IMR-90 (cell line): Measurements from ENCODE around the gene LCMT2. TPM values are rescaled to one million over a fixed set of nuclear protein-coding genes. Genes with fewer than 3 reads are reported as not detected.
A peak's percentile ranks its signal among the peaks of the same experiment; 100 is the strongest.

Experiments
- ATAC-seq: fragments of 200-7000 bp; cut with Tn5 transposase; 2 replicates; pipeline ENCODE4 v1.9.1; 2020; ENCODE audit warnings: low read depth, mild to moderate bottlenecking, moderate library complexity
- BruUV-seq: library from RNA; stranded (reverse); fragments of 400-500 nt; replicated peaks from 2 replicates; lab custom pipeline; 2021; lab: Mats Ljungman, UMichigan
- CTCF ChIA-PET: fragments of 300-600 bp; formaldehyde crosslinking; extraction: SDS; loops from one replicate; lab custom pipeline; 2021; ENCODE audit warnings: antibody characterized with exemption; lab: Yijun Ruan, JAX
- POLR2A ChIA-PET: fragments of 300-600 bp; sonication (Branson Sonifier 250); formaldehyde crosslinking; loops from one replicate; lab custom pipeline; 2022; ENCODE audit warnings: antibody characterized with exemption; ENCODE audit not compliant: unreplicated experiment; lab: Charles Lee
- DNase-seq: peaks from one replicate; pipeline ENCODE4 v3.0.0; 2013
- H2AFZ ChIP-seq: replicated peaks from 2 replicates; pipeline ENCODE3; 2013; ENCODE audit warnings: low read length, mild to moderate bottlenecking; ENCODE audit not compliant: poor library complexity
- H2AK5ac ChIP-seq: 2 replicates; pipeline ENCODE4 v1.6.1; 2013; ENCODE audit warnings: low read depth, low read length, inconsistent platforms
- H2AK9ac ChIP-seq: replicated peaks from 2 replicates; pipeline ENCODE3; 2013; ENCODE audit warnings: mild to moderate bottlenecking, low read depth, low read length, moderate library complexity; ENCODE audit not compliant: poor library complexity
- H2BK120ac ChIP-seq: 2 replicates; pipeline ENCODE4 v1.6.1; 2013; ENCODE audit warnings: low read depth, low read length, inconsistent platforms
- H2BK15ac ChIP-seq: 3 replicates; pipeline ENCODE4 v1.6.1; 2013; ENCODE audit warnings: low read depth, low read length, inconsistent platforms
- H2BK20ac ChIP-seq: 2 replicates; pipeline ENCODE4 v1.6.1; 2013; ENCODE audit warnings: low read depth, mild to moderate bottlenecking, inconsistent platforms, low read length, moderate library complexity
- H2BK5ac ChIP-seq: 2 replicates; pipeline ENCODE4 v1.6.1; 2013; ENCODE audit warnings: mild to moderate bottlenecking, low read depth, low read length, inconsistent platforms; ENCODE audit not compliant: poor library complexity, severe bottlenecking
- H3K14ac ChIP-seq: replicated peaks from 2 replicates; pipeline ENCODE4 v1.6.1; 2013; ENCODE audit warnings: low read depth, low read length, inconsistent platforms
- H3K18ac ChIP-seq: 2 replicates; pipeline ENCODE4 v1.6.1; 2013; ENCODE audit warnings: low read depth, low read length, control low read depth
- H3K23ac ChIP-seq: 2 replicates; pipeline ENCODE4 v1.6.1; 2013; ENCODE audit warnings: low read depth, low read length, inconsistent platforms
- H3K27ac ChIP-seq: 2 replicates; pipeline ENCODE4 v1.5.1; 2013; ENCODE audit warnings: mild to moderate bottlenecking, control low read depth, low read length; ENCODE audit not compliant: insufficient read depth
- H3K27me3 ChIP-seq: 2 replicates; pipeline ENCODE4 v1.6.1; 2013; ENCODE audit warnings: low read length; ENCODE audit not compliant: control insufficient read depth, insufficient read depth
- H3K36me3 ChIP-seq: 2 replicates; pipeline ENCODE4 v1.6.1; 2013; ENCODE audit warnings: low read length, mixed read lengths; ENCODE audit not compliant: control insufficient read depth, insufficient read depth
- H3K4ac ChIP-seq: 2 replicates; pipeline ENCODE4 v1.6.1; 2013; ENCODE audit warnings: low read depth, low read length, inconsistent platforms
- H3K4me1 ChIP-seq: 2 replicates; pipeline ENCODE4 v1.6.1; 2013; ENCODE audit warnings: low read length, mixed read lengths; ENCODE audit not compliant: control insufficient read depth, insufficient read depth
- H3K4me2 ChIP-seq: 2 replicates; pipeline ENCODE4 v1.6.1; 2013; ENCODE audit warnings: low read depth, mild to moderate bottlenecking, control low read depth, low read length, moderate library complexity
- H3K4me3 ChIP-seq: 2 replicates; pipeline ENCODE4 v1.5.1; 2013; ENCODE audit warnings: low read depth, mild to moderate bottlenecking, control low read depth, low read length, moderate library complexity; ENCODE audit not compliant: insufficient read depth
- H3K56ac ChIP-seq: 2 replicates; pipeline ENCODE4 v1.6.1; 2013; ENCODE audit warnings: low read length, inconsistent platforms; ENCODE audit not compliant: insufficient read depth; ENCODE audit errors: extremely low read depth
- H3K79me1 ChIP-seq, 2 experiments: 2 replicates each; pipeline ENCODE4 v1.6.1; 2013; ENCODE audit warnings: low read length in 2 of 2, inconsistent platforms in 1 of 2, low read depth in 1 of 2
- H3K9ac ChIP-seq: 2 replicates; pipeline ENCODE4 v1.6.1; 2013; ENCODE audit warnings: low read depth, low read length, control low read depth
- H3K9me1 ChIP-seq: 2 replicates; pipeline ENCODE4 v1.6.1; 2013; ENCODE audit warnings: low read length, inconsistent platforms; ENCODE audit not compliant: insufficient read depth
- H3K9me3 ChIP-seq: 2 replicates; pipeline ENCODE4 v1.6.1; 2013; ENCODE audit warnings: low read length; ENCODE audit not compliant: control insufficient read depth, insufficient read depth
- H4K20me1 ChIP-seq: 2 replicates; pipeline ENCODE4 v1.6.1; 2013; ENCODE audit warnings: low read length, inconsistent platforms; ENCODE audit not compliant: insufficient read depth
- H4K5ac ChIP-seq: 2 replicates; pipeline ENCODE4 v1.6.1; 2013; ENCODE audit warnings: mild to moderate bottlenecking, low read depth, low read length, control low read depth
- H4K8ac ChIP-seq, 2 experiments: 2 replicates each; pipeline ENCODE4 v1.6.1; 2013; ENCODE audit warnings: low read depth in 2 of 2, low read length in 2 of 2, control low read depth in 1 of 2, inconsistent platforms in 1 of 2
- H4K91ac ChIP-seq: 2 replicates; pipeline ENCODE4 v1.6.1; 2013; ENCODE audit warnings: low read depth, low read length, inconsistent platforms; ENCODE audit not compliant: insufficient read depth
- CHD1 ChIP-seq: IDR thresholded peaks from 2 replicates; pipeline ENCODE4 v1.6.1; 2012; ENCODE audit warnings: low read depth, low read length, improper control_type of control experiment
- CTCF ChIP-seq: conservative IDR thresholded peaks from 2 replicates; pipeline ENCODE4 v1.5.1; 2012; ENCODE audit warnings: mild to moderate bottlenecking, low read depth, low read length, improper control_type of control experiment
- ELK1 ChIP-seq: fragments of 150-350 bp; IDR thresholded peaks from 2 replicates; pipeline ENCODE4 v1.6.1; 2016; ENCODE audit warnings: low read depth, mild to moderate bottlenecking, low read length, moderate library complexity, borderline replicate concordance
- FOS ChIP-seq: fragments of 150-350 bp; IDR thresholded peaks from 2 replicates; pipeline ENCODE4 v1.6.1; 2016; ENCODE audit warnings: low read depth, low read length
- RAD21 ChIP-seq: IDR thresholded peaks from 2 replicates; pipeline ENCODE4 v1.6.1; 2012; ENCODE audit warnings: low read length, improper control_type of control experiment
- WGBS, 2 experiments: methylation state at CpG; one replicate each; pipeline versions ENCODE4 v1.1.5 to v1.1.7; 2013; ENCODE audit warnings: missing lambda C conversion rate in 2 of 2; ENCODE audit not compliant: insufficient read length in 1 of 2; ENCODE audit errors: extremely low coverage in 2 of 2; 5-methylcytosine and 5-hydroxymethylcytosine counted together
- dilution Hi-C: fragments of 300-500 bp; cut with HindIII; formaldehyde crosslinking; loops from one replicate; pipeline ENCODE4 v1.14.3; 2018; ENCODE audit warnings: low sequenced_read_pairs; ENCODE audit not compliant: unreplicated experiment
- in situ Hi-C: fragments of 300-500 bp; cut with MboI; formaldehyde crosslinking; loops from 3 replicates; pipeline ENCODE4 v1.14.3; 2019; ENCODE audit warnings: low sequenced_read_pairs, inconsistent platforms, mixed read lengths
- intact Hi-C: fragments of 100-400 bp; cut with micrococcal nuclease; formaldehyde crosslinking; loops from 2 replicates; pipeline ENCODE4 v1.10.0; 2022
- polyA plus RNA-seq, 3 experiments: library from polyadenylated mRNA; depleted of rRNA; stranded (reverse); fragments of >200 nt; gene quantifications; 2 replicates each; pipeline ENCODE4 v1.2.3, GENCODE V29; 2012; ENCODE audit warnings: low replicate concordance in 1 of 3
- total RNA-seq: library from RNA; depleted of rRNA; stranded (reverse); fragments of >200 nt; gene quantifications from 2 replicates; pipeline ENCODE4 v1.2.3, GENCODE V29; 2012

Gene LCMT2
- total and polyA plus RNA-seq, 2 of the 4 experiments (the other 2 are of a cell fraction), result 5.8 to 12.2 TPM

GRCh38 chr15:43287254-43287653 lies 43.1 kb downstream of the LCMT2 start:
- Histone ChIP-seq H4K5ac (no peak overlapping the region), H3K9me1 (no peaks in the 10 kb centered on the region), H3K4me2 (no peak overlapping the region), H3K4ac (no peak overlapping the region), H4K8ac (no peak overlapping the region), H4K20me1 (no peaks in the 10 kb centered on the region), H3K18ac (no peak overlapping the region), H3K9me3 (no peaks in the 10 kb centered on the region), H2AK9ac (no peak overlapping the region), H4K91ac (no peak overlapping the region), H2BK15ac (no peak overlapping the region), H3K14ac (no peak overlapping the region), H3K27me3 (peaks cover 33% of the 10 kb centered on the region), H2BK5ac (no peak overlapping the region), H2AFZ (peak overlapping the region; percentile 32), H3K4me3 (no peak overlapping the region), H3K79me1 (no peaks in the 10 kb centered on the region), H3K23ac (no peak overlapping the region), H2AK5ac (no peak overlapping the region), H3K27ac (no peak overlapping the region), H3K4me1 (peaks cover 1% of the 10 kb centered on the region; the same call in 1 of the 2 replicates), H3K56ac (no peak overlapping the region), H2BK120ac (no peak overlapping the region), H3K9ac (no peak overlapping the region), H2BK20ac (no peak overlapping the region), H3K36me3 (no peaks in the 10 kb centered on the region)
- ChIA-PET CTCF (interaction anchor here (0.6 to 1.2 kb wide), 3 partner anchors 46 to 65 kb away, joined by 3 to 4 read pairs (median 4); no protein-coding TSS in a partner anchor), POLR2A (no interaction called here)
- BruUV-seq, result no TSS peak
- 73% methylated on average over 7 of the region's 15 CpGs; no CpG with 5 or more reads in 1 of the 2 experiments for WGBS, 2 experiments
- intact Hi-C loops (no loop called here), dilution Hi-C loops (no loop called here), in situ Hi-C loops (no loop called here)
- ATAC-seq (no peak), DNase-seq (no peak)
- no peak for TF ChIP-seq ELK1
- no peak for TF ChIP-seq CTCF
- TF ChIP-seq CHD1, result no peak
- no peak for TF ChIP-seq FOS
- TF ChIP-seq RAD21, result no peak
